ENCODE results near the gene IL20RA. TPM values are rescaled to one million over a fixed set of nuclear protein-coding genes. Genes with fewer than 3 reads are reported as not detected.

IL20RA gene
- total and polyA plus RNA-seq, 2 of the 8 experiments (the other 6 are each of a cell fraction or from before 2014, with no cell fraction given), result 1.3 to 1.7 TPM

- Histone ChIP-seq H2BK12ac (ENCODE audit: low read depth, low read length) (no peak overlapping the region), H3K4me2 (ENCODE audit: insufficient read depth in 1 of 2, low read depth in 2 of 2, low read length in 2 of 2) (no peak overlapping the region), H3K18ac (ENCODE audit: extremely low read depth, low read length) (no peak overlapping the region), H3K27me3 (replicated peaks in 1 of 4; ENCODE audit: control insufficient read depth in 3 of 4, extremely low read depth in 1 of 4, insufficient read depth in 3 of 4, low read length in 3 of 4) (no peaks in the 10 kb centered on the region; a peak in 1 of 7 replicates), H3K9me3 (ENCODE audit: insufficient read depth in 2 of 2, low read depth in 1 of 2, low read length in 1 of 2) (no peaks in the 10 kb centered on the region), H3K9ac (replicated peaks in 1 of 4; ENCODE audit: extremely low read depth in 1 of 4, low read depth in 3 of 4, low read length in 3 of 4) (no peak overlapping the region), H3K4me1 (replicated peaks in 1 of 4; ENCODE audit: control insufficient read depth in 3 of 4, insufficient read depth in 4 of 4, low read length in 3 of 4) (peaks cover 0 to 2% (median 0%) of the 10 kb centered on the region in 4 experiments; a peak in 1 of 7 replicates), H3K23ac (ENCODE audit: insufficient read length) (no peak overlapping the region), H2BK120ac (replicated peaks; ENCODE audit: low read depth, low read length) (no peak overlapping the region), H3K56ac (replicated peaks; ENCODE audit: insufficient read length, low read depth, low read length) (no peak overlapping the region), H4K91ac (replicated peaks; ENCODE audit: insufficient read length, low read length) (no peak overlapping the region), H2AK5ac (ENCODE audit: low read depth, low read length) (no peak overlapping the region), H4K8ac (ENCODE audit: extremely low read depth, insufficient read depth, low read length) (no peak overlapping the region), H3K4ac (replicated peaks; ENCODE audit: insufficient read length, low read depth, low read length) (no peak overlapping the region), H4K20me1 (replicated peaks in 1 of 2; ENCODE audit: control insufficient read depth in 1 of 2, insufficient read depth in 2 of 2, low read length in 2 of 2) (no peaks in the 10 kb centered on the region), H3K4me3 (ENCODE audit: extremely low read depth in 1 of 4, insufficient read depth in 2 of 4, low read depth in 3 of 4, low read length in 4 of 4) (no peak overlapping the region), H4K5ac (ENCODE audit: insufficient read length, low read depth, low read length) (no peak overlapping the region), H3K36me3 (ENCODE audit: control insufficient read depth in 2 of 4, insufficient read depth in 4 of 4, low read length in 3 of 4) (no peaks in the 10 kb centered on the region), H3K79me2 (ENCODE audit: control insufficient read depth in 1 of 2, insufficient read depth in 2 of 2, low read length in 2 of 2) (no peaks in the 10 kb centered on the region), H2BK15ac (ENCODE audit: low read length) (no peak overlapping the region), H3K27ac (ENCODE audit: low read depth, low read length) (no peak overlapping the region), H3K23me2 (ENCODE audit: low read depth, low read length) (no peaks in the 10 kb centered on the region), H2AFZ (ENCODE audit: low read length) (peak overlapping the region; percentile 85; the same call in 1 of the 2 replicates), H3K14ac (ENCODE audit: insufficient read length) (no peak overlapping the region), H3K79me1 (ENCODE audit: low read depth, low read length) (no peaks in the 10 kb centered on the region), H2BK20ac (ENCODE audit: low read length) (peak overlapping the region; percentile 28; the same call in 1 of the 2 replicates), H2BK5ac (ENCODE audit: low read depth, low read length) (no peak overlapping the region)
- FAIRE-seq (peak; percentile 28), DNase-seq (ENCODE audit: low read depth in 1 of 2, low spot score in 2 of 2) (no peak)
- TF ChIP-seq TEAD4 (IDR thresholded peaks at IDR 0.05; ENCODE audit: low read depth, low read length), result no peak
- TF ChIP-seq ATF3 (IDR thresholded peaks at IDR 0.05; ENCODE audit: insufficient read depth, low read depth, low read length), result no peak
- POLR2A ChIA-PET (ENCODE audit: partially characterized antibody), result no interaction called here
- 88% methylated on average over 4 of the region's 4 CpGs; no CpG with 5 or more reads in 1 of the 2 experiments for WGBS, 2 experiments (ENCODE audit: extremely low coverage in 1 of 2, insufficient coverage in 1 of 2, insufficient read length in 1 of 2, insufficient replicate concordance in 2 of 2, low coverage in 1 of 2, low lambda C conversion rate in 2 of 2, missing lambda C conversion rate in 1 of 2)
- CTCF ChIA-PET (ENCODE audit: partially characterized antibody), result interaction anchor here (0.6 to 1.7 kb wide), 9 partner anchors 12 to 149 kb away, joined by 3 to 4 read pairs (median 3); partner anchors contain the start of gene SLC35D3
Measured at GRCh38 chr6:136982928-136983327, 61.8 kb downstream of the IL20RA start.
